ENCODE measurements around the gene TRMT1L.
"Not testable (repeated sequence)": the region's sequence is repeated elsewhere in the genome, so short reads cannot be mapped to it uniquely, and the experiment has no call there.

TRMT1L gene, protein sequence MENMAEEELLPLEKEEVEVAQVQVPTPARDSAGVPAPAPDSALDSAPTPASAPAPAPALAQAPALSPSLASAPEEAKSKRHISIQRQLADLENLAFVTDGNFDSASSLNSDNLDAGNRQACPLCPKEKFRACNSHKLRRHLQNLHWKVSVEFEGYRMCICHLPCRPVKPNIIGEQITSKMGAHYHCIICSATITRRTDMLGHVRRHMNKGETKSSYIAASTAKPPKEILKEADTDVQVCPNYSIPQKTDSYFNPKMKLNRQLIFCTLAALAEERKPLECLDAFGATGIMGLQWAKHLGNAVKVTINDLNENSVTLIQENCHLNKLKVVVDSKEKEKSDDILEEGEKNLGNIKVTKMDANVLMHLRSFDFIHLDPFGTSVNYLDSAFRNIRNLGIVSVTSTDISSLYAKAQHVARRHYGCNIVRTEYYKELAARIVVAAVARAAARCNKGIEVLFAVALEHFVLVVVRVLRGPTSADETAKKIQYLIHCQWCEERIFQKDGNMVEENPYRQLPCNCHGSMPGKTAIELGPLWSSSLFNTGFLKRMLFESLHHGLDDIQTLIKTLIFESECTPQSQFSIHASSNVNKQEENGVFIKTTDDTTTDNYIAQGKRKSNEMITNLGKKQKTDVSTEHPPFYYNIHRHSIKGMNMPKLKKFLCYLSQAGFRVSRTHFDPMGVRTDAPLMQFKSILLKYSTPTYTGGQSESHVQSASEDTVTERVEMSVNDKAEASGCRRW

DNA sequence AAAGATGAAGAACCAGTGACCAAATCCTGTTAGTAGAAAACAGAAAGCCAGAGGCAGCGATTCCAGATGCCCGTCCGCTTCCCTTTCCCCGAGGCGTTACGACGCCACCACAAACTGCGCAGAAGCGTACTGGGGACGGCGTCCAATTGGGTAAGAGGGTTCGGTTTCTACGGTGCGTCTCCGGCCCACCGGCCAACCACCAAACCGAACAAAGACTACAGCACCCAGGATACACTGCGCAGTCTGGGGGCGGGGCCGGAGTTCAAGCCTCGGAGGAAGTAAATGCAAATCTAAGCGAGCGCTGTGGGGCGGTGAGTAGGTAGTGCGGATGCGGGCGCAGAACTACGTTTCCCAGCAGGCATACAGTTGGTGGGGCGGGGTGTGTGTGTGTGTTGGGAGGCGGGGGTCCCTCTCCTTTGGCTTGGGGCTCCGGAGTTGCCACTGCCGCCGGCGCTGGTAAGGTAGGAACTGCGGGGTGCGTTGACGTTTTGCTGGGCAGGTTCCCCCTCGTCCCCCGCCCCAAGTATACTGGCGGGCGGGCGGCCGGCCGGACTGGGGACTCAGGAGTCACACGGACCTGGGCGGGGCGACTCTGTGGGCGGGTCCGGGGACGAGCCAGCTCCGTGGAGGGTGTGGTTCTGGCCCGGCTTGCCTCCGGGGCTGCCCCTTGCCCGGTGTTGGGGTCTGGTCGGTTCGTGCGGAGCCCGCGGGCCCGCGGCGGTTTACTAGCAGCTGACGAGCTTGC lies at the start of gene TRMT1L, which contains the start of gene SWT1:
TSS of gene TRMT1L (minus strand) at position 100 of the 745 bp plus-strand sequence. CDS start 241 bp downstream, outside the sequence.
TSS of gene SWT1 (plus strand) at position 314 of the 745 bp plus-strand sequence. CDS start 3,675 bp downstream, outside the sequence.
- Histone ChIP-seq H3K9ac (ENCODE audit: low read length in 2 of 2) (peak within 1 kb of the TSS; percentile 95 to 96), H3K27me3 (ENCODE audit: control insufficient read depth in 1 of 2, insufficient read depth in 2 of 2, low read length in 2 of 2) (no peaks in the 10 kb centered on the region), H3K4me3 (ENCODE audit: low read length in 2 of 2) (peak within 1 kb of the TSS; percentile 92 to 94), H3K27ac (ENCODE audit: low read length) (peak within 1 kb of the TSS; percentile 98), H3K4me1 (ENCODE audit: control insufficient read depth, insufficient read depth, low read length) (peaks cover 3% of the 10 kb centered on the region), H3K9me3 (ENCODE audit: control insufficient read depth in 2 of 2, low read length in 2 of 2) (no peaks in the 10 kb centered on the region), H3K36me3 (ENCODE audit: control insufficient read depth in 2 of 2, insufficient read depth in 2 of 2, low read length in 2 of 2) (no peaks in the 10 kb centered on the region)

DNA sequence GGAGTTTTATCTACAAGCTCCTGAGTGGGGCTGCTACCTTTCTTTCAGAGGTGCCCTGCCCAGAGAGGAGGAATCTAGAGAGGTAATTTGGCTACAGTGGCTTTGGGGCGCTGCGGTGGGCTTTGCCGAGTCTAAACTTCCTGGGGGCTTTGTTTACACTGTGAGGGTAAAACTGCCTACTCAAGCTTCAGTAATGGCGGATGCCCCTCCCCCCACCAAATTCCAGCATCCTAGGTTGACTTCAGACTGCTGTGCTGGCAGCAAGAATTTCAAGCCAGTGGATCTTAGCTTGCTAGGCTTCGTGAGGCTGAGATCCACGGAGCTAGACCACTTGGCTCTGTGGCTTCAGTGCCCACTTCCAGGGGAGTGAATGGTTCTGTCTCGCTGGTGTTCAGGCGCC lies 44.1 kb upstream of the TRMT1L start:
- Histone ChIP-seq H3K9ac (ENCODE audit: low read length in 2 of 2) (no peak overlapping the region), H3K4me1 (ENCODE audit: control insufficient read depth, insufficient read depth, low read length) (no peaks in the 10 kb centered on the region), H3K27ac (ENCODE audit: low read length) (no peak overlapping the region), H3K27me3 (ENCODE audit: control insufficient read depth in 1 of 2, insufficient read depth in 2 of 2, low read length in 2 of 2) (no peaks in the 10 kb centered on the region), H3K9me3 (ENCODE audit: control insufficient read depth in 2 of 2, low read length in 2 of 2) (no peaks in the 10 kb centered on the region), H3K36me3 (ENCODE audit: control insufficient read depth in 2 of 2, insufficient read depth in 2 of 2, low read length in 2 of 2) (peaks cover 0 to 2% of the 10 kb centered on the region in 2 donors), H3K4me3 (ENCODE audit: low read length in 2 of 2) (no peak overlapping the region)

DNA sequence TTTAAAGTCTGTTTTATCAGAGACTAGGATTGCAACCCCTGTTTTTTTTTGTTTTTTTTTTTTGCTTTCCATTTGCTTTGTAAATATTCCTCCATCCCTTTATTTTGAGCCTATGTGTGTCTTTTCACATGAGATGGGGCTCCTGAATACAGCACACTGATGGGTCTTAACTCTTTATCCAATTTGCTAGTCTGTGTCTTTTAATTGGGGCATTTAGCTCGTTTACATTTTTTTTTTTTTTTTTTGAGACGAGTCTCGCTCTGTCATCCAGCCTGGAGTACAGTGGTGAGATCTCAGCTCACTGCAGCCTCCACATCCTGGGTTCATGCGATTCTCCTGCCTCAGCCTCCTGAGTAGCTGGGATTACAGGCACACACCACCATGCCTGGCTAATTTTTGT lies 42.0 kb upstream of the TRMT1L start:
- not testable (repeated sequence) for H3K27me3 ChIP-seq (ENCODE audit: control insufficient read depth in 1 of 2, insufficient read depth in 2 of 2, low read length in 2 of 2); H3K4me1 ChIP-seq (ENCODE audit: control insufficient read depth, insufficient read depth, low read length); H3K36me3 ChIP-seq (ENCODE audit: control insufficient read depth in 2 of 2, insufficient read depth in 2 of 2, low read length in 2 of 2); H3K9me3 ChIP-seq (ENCODE audit: control insufficient read depth in 2 of 2, low read length in 2 of 2); H3K4me3 ChIP-seq (ENCODE audit: low read length in 2 of 2); H3K9ac ChIP-seq (ENCODE audit: low read length in 2 of 2); H3K27ac ChIP-seq (ENCODE audit: low read length)

DNA sequence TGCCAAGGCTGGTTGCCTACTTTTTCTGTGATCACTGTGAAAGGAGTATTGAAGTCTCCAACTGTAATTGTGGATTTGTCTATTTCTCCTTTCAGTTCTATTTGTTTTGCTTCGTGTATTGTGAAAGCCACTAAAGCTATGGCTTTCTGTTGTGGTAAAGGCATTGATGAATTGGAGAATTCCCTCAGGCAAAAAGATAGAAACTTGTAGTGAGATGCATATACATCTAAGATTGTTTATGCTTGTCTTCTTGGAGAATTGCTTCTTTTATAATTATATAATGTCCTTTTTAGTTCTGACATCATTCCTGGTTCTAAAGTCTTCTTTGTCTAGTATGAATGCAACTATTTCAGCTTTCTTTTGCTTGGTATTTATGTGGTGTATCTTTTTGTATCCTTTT lies 37.0 kb upstream of the TRMT1L start:
- Histone ChIP-seq H3K4me3 (ENCODE audit: low read length in 2 of 2) (no peak overlapping the region), H3K9ac (ENCODE audit: low read length in 2 of 2) (no peak overlapping the region), H3K4me1 (ENCODE audit: control insufficient read depth, insufficient read depth, low read length) (no peaks in the 10 kb centered on the region), H3K36me3 (ENCODE audit: control insufficient read depth in 2 of 2, insufficient read depth in 2 of 2, low read length in 2 of 2) (peaks cover 0 to 2% of the 10 kb centered on the region in 2 donors), H3K27me3 (ENCODE audit: control insufficient read depth in 1 of 2, insufficient read depth in 2 of 2, low read length in 2 of 2) (no peaks in the 10 kb centered on the region), H3K9me3 (ENCODE audit: control insufficient read depth in 2 of 2, low read length in 2 of 2) (no peaks in the 10 kb centered on the region), H3K27ac (ENCODE audit: low read length) (no peak overlapping the region)

DNA sequence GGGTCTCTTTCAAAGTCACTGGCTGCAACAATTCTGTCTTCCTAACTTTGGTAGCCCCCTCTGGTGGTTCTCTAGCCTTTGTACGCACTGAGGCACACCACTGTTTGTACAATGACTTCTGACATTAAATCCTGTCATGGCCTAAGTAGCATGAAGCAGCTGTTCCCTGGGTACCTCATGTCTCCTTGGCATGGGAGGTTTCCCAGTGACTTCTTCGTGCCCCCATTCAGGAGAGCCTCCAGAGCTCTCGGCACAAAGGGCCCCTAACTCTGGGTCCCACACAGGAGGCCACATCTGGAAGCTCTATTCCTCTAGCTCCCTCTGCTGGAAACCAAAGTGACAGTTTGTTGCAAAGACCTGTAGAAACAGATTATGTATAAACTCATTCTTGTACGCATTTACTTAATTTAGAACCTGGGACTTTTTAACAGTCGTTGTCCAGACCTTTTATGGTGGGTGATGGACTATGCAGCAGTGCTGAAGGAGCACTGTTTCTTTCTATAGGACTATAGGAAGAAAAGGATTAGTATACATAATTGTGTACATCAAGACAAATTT lies 13.6 kb upstream of the TRMT1L start:
- H3K4me1 ChIP-seq (ENCODE audit: control insufficient read depth, insufficient read depth, low read length) = no peaks in the 10 kb centered on the region
- no peak overlapping the region for H3K9ac ChIP-seq (ENCODE audit: low read length in 2 of 2)
- no peaks in the 10 kb centered on the region for H3K9me3 ChIP-seq (ENCODE audit: control insufficient read depth in 2 of 2, low read length in 2 of 2)
- no peaks in the 10 kb centered on the region for H3K27me3 ChIP-seq (ENCODE audit: control insufficient read depth in 1 of 2, insufficient read depth in 2 of 2, low read length in 2 of 2)
- H3K4me3 ChIP-seq (ENCODE audit: low read length in 2 of 2) = no peak overlapping the region
- no peak overlapping the region for H3K27ac ChIP-seq (ENCODE audit: low read length)
- peaks cover 6 to 10% of the 10 kb centered on the region in 2 donors for H3K36me3 ChIP-seq (ENCODE audit: control insufficient read depth in 2 of 2, insufficient read depth in 2 of 2, low read length in 2 of 2)

DNA sequence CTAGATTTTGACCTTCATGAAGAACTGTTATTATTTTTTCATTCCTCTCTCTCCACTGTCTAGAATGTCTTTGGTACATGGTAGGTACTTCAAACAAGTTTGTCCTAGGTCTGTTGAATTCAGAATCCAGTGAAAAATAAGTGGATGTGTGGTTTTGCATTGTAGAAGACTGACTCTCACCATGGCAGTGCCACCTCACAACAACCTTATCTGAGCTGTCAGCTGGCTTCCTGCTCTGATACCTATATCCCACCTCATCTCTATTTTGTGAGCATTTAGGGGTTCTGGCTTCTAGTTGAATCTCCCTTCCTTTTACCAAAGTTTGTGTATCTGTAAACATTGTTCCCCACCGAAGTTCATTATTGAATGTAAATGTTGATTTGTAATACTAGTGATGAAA lies 9.4 kb upstream of the TRMT1L start:
- H3K4me3 ChIP-seq (ENCODE audit: low read length in 2 of 2) = no peak overlapping the region
- H3K36me3 ChIP-seq (ENCODE audit: control insufficient read depth in 2 of 2, insufficient read depth in 2 of 2, low read length in 2 of 2) = peaks cover 9 to 10% of the 10 kb centered on the region in 2 donors
- H3K9ac ChIP-seq (ENCODE audit: low read length in 2 of 2) = no peak overlapping the region
- no peaks in the 10 kb centered on the region for H3K9me3 ChIP-seq (ENCODE audit: control insufficient read depth in 2 of 2, low read length in 2 of 2)
- no peaks in the 10 kb centered on the region for H3K4me1 ChIP-seq (ENCODE audit: control insufficient read depth, insufficient read depth, low read length)
- no peak overlapping the region for H3K27ac ChIP-seq (ENCODE audit: low read length)
- no peaks in the 10 kb centered on the region for H3K27me3 ChIP-seq (ENCODE audit: control insufficient read depth in 1 of 2, insufficient read depth in 2 of 2, low read length in 2 of 2)

DNA sequence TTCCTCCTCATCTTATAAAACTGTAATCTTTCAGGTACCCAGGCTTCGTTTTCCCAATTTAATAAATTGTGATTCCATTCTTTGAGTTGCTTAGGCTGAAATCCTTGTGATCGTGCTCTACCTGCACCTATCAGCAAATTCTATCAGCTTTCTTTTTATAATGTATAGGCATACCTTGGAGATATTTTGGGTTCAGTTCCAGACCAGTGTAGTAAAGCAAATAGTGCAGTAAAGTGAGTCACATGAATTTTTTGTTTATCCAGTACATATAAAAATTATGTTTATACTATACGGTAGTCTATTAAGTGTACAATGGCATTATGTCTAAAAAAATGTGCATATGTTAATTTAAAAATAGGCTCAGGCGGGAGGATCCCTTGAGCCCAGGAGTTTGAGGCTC lies 5.7 kb upstream of the TRMT1L start:
- Histone ChIP-seq H3K27me3 (ENCODE audit: control insufficient read depth in 1 of 2, insufficient read depth in 2 of 2, low read length in 2 of 2) (no peaks in the 10 kb centered on the region), H3K4me3 (ENCODE audit: low read length in 2 of 2) (no peak overlapping the region), H3K9ac (ENCODE audit: low read length in 2 of 2) (no peak overlapping the region), H3K27ac (ENCODE audit: low read length) (no peak overlapping the region), H3K36me3 (ENCODE audit: control insufficient read depth in 2 of 2, insufficient read depth in 2 of 2, low read length in 2 of 2) (peaks cover 7 to 9% of the 10 kb centered on the region in 2 donors), H3K4me1 (ENCODE audit: control insufficient read depth, insufficient read depth, low read length) (no peaks in the 10 kb centered on the region), H3K9me3 (ENCODE audit: control insufficient read depth in 2 of 2, low read length in 2 of 2) (no peaks in the 10 kb centered on the region)

DNA sequence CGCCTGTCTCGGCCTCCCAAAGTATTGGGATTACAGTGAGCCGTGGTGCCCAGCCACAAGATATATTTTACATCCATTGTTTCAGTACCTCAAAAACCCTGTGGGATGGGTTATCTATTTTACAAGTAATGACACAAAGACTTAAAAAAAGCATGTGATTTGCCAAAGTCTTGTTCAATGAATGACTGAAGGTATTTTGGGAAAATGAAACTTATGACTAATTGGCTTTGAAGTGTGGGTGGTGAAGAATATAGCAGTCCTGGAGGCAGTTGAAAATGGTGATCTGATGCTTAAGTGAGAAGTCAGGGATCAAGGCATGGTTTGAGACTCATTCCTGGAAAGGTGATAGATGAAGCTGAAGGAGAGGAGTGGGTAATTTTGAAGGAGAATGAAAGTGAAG lies 3.2 kb upstream of the TRMT1L start:
- peaks cover 3% of the 10 kb centered on the region for H3K4me1 ChIP-seq (ENCODE audit: control insufficient read depth, insufficient read depth, low read length)
- H3K4me3 ChIP-seq (ENCODE audit: low read length in 2 of 2) = no peak overlapping the region
- no peaks in the 10 kb centered on the region for H3K9me3 ChIP-seq (ENCODE audit: control insufficient read depth in 2 of 2, low read length in 2 of 2)
- no peak overlapping the region for H3K9ac ChIP-seq (ENCODE audit: low read length in 2 of 2)
- H3K27ac ChIP-seq (ENCODE audit: low read length) = no peak overlapping the region
- H3K36me3 ChIP-seq (ENCODE audit: control insufficient read depth in 2 of 2, insufficient read depth in 2 of 2, low read length in 2 of 2) = peaks cover 0 to 3% of the 10 kb centered on the region in 2 donors
- no peaks in the 10 kb centered on the region for H3K27me3 ChIP-seq (ENCODE audit: control insufficient read depth in 1 of 2, insufficient read depth in 2 of 2, low read length in 2 of 2)

DNA sequence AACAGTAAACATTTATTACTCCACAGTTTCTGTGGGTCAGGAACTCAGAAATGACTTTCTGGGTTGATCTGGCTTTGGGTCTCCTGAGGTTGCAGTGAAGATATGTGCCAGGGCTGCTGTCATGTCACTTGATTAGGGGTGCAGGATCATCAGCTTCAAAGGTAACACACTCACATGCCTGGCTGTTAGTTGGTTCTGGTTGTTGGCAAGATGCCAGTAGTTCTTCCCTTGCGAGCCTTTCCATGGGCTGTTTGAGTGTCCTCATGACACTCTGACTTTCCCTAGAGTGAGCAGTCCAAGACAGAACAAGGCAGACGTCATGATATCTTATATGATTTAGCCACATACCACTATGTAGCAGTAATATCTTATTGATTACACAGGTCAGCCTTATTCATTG lies 2.0 kb upstream of the TRMT1L start:
- Histone ChIP-seq H3K27me3 (ENCODE audit: control insufficient read depth in 1 of 2, insufficient read depth in 2 of 2, low read length in 2 of 2) (no peaks in the 10 kb centered on the region), H3K4me1 (ENCODE audit: control insufficient read depth, insufficient read depth, low read length) (peaks cover 3% of the 10 kb centered on the region), H3K27ac (ENCODE audit: low read length) (no peak overlapping the region), H3K36me3 (ENCODE audit: control insufficient read depth in 2 of 2, insufficient read depth in 2 of 2, low read length in 2 of 2) (no peaks in the 10 kb centered on the region), H3K9ac (ENCODE audit: low read length in 2 of 2) (no peak overlapping the region), H3K9me3 (ENCODE audit: control insufficient read depth in 2 of 2, low read length in 2 of 2) (no peaks in the 10 kb centered on the region), H3K4me3 (ENCODE audit: low read length in 2 of 2) (no peak overlapping the region)

DNA sequence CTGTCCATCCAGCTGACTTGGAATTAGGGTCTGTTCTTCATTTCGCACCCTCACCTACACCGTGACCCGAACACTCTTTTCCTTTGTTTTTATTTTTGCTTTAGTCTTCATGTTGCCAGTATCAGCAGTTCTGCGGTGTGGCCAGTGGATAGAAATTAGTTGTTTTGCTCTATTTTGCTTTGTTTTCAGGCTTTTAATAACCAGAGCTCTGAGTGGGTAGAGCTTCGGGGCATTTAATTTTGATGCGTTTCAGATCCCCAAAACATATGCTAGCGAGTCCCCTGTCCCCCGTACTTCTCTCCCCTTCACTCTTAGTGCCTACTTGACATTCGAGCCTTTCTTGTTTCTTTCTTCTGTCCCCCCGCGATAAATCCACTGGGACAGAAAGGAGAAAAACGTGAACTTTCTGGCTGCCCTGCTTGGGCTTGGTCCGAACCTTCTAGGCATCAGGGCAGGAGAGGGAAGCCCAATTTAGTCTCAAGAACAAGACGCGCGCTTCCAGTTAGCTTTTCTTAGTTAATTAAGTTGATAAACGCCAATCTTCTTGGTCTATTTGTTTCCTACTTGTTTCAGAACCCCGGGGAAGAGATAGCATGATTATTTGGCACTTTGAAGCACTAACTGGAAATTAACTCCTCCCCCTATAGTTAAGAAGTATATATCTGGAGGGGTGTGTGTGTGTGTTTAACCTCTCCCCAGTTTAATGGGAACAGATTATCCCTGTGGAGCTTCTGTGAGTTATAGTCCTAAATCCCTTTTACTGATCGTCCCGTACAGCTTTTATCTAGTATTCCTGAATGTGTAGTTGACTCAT lies 1.1 kb upstream of the TRMT1L start:
- Histone ChIP-seq H3K4me3 (ENCODE audit: low read length in 2 of 2) (peak overlapping the region; percentile 92 to 94), H3K27me3 (ENCODE audit: control insufficient read depth in 1 of 2, insufficient read depth in 2 of 2, low read length in 2 of 2) (no peaks in the 10 kb centered on the region), H3K4me1 (ENCODE audit: control insufficient read depth, insufficient read depth, low read length) (peaks cover 3% of the 10 kb centered on the region), H3K36me3 (ENCODE audit: control insufficient read depth in 2 of 2, insufficient read depth in 2 of 2, low read length in 2 of 2) (no peaks in the 10 kb centered on the region), H3K27ac (ENCODE audit: low read length) (peak overlapping the region; percentile 98), H3K9me3 (ENCODE audit: control insufficient read depth in 2 of 2, low read length in 2 of 2) (no peaks in the 10 kb centered on the region), H3K9ac (ENCODE audit: low read length in 2 of 2) (peak overlapping the region; percentile 85 to 96)

All from stomach smooth muscle (tissue), 2 donors.